ENCODE data around the gene RPTOR.
"Not testable (repeated sequence)": the region's sequence is repeated elsewhere in the genome, so short reads cannot be mapped to it uniquely, and the experiment has no call there.

The RPTOR gene

GRCh38 chr17:80861892-80862291 lies 317.3 kb downstream of the RPTOR start:
- H3K27ac ChIP-seq = peak overlapping the region; percentile 40
- DNase-seq (ENCODE audit: low read depth, low spot score) = peak; percentile 94

GRCh38 chr17:80862481-80862961 lies 317.9 kb downstream of the RPTOR start:
- peak overlapping the region; percentile 40 for H3K27ac ChIP-seq
- no peak for DNase-seq (ENCODE audit: low read depth, low spot score)

DNA sequence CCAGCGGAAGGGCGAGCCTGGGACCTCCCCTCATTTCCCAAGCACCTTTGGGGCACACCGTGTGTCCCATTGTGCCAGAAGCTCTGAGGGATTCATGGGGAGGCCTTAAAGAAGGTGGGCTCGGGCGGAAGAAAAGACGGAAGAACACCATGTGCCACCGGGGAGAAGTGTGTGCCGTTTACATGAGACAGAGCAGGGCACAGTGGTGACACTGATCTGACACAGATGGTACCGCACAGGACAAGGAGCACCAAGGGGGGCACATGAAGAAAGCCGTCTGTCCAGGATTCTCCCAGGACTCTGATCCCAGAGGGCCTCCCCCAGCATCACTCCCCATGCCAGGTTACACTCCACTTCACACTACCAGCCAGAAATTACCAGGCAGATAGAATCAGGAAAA lies 318.3 kb downstream of the RPTOR start:
- no peak overlapping the region for H3K27ac ChIP-seq

DNA sequence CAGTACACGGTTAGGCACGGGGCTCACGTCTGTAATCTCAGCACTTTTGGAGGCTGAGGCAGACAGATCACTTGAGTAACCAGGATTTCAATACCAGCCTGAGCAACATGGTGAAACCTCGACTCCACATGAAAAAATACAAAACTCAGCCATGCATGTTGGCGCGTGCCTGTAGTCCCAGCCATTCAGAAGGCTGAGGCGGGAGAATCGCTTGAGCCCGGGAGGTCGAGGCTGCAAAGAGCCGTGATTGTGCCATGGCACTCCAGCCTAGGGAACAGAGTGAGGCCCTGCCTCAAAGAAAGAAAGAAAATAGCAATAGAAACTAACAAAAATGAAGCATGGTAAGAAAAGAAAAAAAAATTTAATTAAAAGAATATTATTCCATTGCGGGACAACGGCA lies 319.0 kb downstream of the RPTOR start:
- no peak overlapping the region for H3K27ac ChIP-seq
- no peak for DNase-seq (ENCODE audit: low read depth, low spot score)

More for the DNA sequence above, 318.3 kb downstream of the RPTOR start:
- DNase-seq (ENCODE audit: low read depth, low spot score) = no peak

DNA sequence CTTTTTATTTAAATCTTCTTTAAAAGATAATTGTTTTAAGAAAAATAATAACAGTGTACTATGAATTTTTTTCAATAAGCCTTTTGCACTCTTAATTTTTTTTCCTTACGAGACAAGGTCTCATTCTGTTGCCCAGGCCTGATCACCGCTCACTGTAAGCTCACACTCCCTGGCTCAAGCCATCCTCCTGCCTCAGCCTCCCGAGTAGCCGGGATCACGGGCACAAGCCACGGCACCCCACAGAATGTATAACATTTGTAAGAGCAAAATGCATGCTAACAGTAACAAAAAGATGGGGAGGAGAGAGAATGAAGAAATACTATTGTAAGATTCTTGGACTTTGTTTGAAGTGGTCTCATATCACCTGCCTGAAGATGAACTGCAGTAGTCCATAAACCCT lies 320.1 kb downstream of the RPTOR start:
- DNase-seq (ENCODE audit: low read depth, low spot score) = no peak
- H3K27ac ChIP-seq = no peak overlapping the region

DNA sequence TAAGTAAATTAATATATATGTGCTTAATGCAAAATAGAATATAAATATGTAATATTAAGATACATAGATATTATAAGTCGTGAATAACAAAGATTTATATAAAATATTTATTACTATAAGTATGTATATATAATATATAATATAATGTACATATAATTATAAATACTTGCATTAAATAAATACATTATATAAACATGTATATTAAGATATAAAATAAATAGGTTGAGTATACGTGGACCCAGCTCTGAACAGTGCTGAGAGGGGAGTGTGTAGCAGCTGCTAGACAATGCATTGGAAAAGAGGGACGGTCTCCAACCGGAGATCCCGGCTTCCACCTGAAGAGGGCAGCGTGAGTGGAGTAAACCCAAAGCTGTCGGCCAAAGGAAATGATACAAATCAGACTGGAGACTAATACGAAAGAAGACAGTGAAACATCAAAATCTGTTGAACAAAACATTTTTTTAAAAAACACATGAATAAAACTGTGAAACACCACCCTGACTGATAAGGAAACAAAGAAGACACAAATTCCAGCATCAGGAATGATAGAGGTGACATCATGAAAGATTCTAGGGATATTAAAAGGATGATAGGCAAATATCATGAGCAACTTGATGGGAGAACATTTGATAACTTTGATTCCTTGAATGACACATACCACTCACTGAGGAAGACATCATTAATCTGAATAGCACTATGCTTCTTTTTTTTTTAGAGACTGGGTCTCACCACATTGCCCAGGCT lies 321.6 kb downstream of the RPTOR start:
- H3K27ac ChIP-seq = no peak overlapping the region
- no peak for DNase-seq (ENCODE audit: low read depth, low spot score)

- DNase-seq (ENCODE audit: low read depth, low spot score) = no peak
- no peak overlapping the region for H3K27ac ChIP-seq
Observed at GRCh38 chr17:80868022-80868609, 323.5 kb downstream of the RPTOR start.

DNA sequence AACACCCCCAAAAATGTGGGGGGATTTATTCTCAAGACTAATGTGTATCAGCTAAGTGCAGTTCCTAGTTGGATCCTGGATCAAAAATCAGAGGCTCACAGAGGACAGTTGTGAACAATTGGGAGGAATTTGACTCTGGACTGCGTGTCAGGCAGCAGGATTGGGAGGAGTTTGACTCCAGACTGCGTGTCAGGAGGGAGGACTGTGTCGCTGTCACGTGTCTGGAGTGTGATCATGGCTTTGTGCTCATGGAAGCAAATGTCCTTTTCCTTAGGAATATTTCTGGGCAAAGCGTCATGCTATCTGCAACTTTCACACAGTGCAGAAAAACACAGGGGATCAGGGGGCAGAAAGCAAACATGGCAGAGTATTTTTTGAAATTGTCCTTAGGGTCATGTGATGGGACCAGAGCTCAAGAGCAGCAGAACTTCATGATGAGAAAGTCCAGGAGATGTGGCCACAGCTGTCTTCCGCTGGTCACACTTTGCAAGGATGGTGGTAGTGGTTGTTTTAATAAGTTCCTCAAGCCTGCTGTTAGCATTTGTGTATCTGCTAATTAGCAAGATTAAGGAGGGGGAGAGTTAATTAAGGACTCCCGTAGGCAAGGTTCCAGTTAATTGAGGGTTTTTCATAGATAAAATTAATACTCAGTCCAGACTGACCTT lies 325.0 kb downstream of the RPTOR start:
- H3K27ac ChIP-seq = no peak overlapping the region
- no peak for DNase-seq (ENCODE audit: low read depth, low spot score)

- no peak for DNase-seq (ENCODE audit: low read depth, low spot score)
- H3K27ac ChIP-seq = no peak overlapping the region
Observed at GRCh38 chr17:80870401-80870800, 325.8 kb downstream of the RPTOR start.

GRCh38 chr17:80871341-80871740 lies 326.7 kb downstream of the RPTOR start:
- no peak for DNase-seq (ENCODE audit: low read depth, low spot score)
- H3K27ac ChIP-seq = no peak overlapping the region

- H3K27ac ChIP-seq = no peak overlapping the region
- DNase-seq (ENCODE audit: low read depth, low spot score) = no peak
Observed at GRCh38 chr17:80872001-80872500, 327.4 kb downstream of the RPTOR start.

GRCh38 chr17:80872501-80873306 lies 328.1 kb downstream of the RPTOR start:
- no peak for DNase-seq (ENCODE audit: low read depth, low spot score)
- H3K27ac ChIP-seq = no peak overlapping the region

- DNase-seq (ENCODE audit: low read depth, low spot score) = no peak
- H3K27ac ChIP-seq = no peak overlapping the region
Observed at GRCh38 chr17:80873307-80873951, 328.8 kb downstream of the RPTOR start.

GRCh38 chr17:80874866-80875445 lies 330.3 kb downstream of the RPTOR start:
- H3K27ac ChIP-seq = no peak overlapping the region
- no peak for DNase-seq (ENCODE audit: low read depth, low spot score)

- H3K27ac ChIP-seq; DNase-seq (ENCODE audit: low read depth, low spot score): not testable (repeated sequence)
Observed at GRCh38 chr17:80875480-80875995, 330.9 kb downstream of the RPTOR start.

GRCh38 chr17:80876456-80876949 lies 331.9 kb downstream of the RPTOR start:
- not testable (repeated sequence) for H3K27ac ChIP-seq; DNase-seq (ENCODE audit: low read depth, low spot score)

GRCh38 chr17:80876950-80877728 lies 332.5 kb downstream of the RPTOR start:
- DNase-seq (ENCODE audit: low read depth, low spot score) = no peak
- H3K27ac ChIP-seq = no peak overlapping the region

- DNase-seq (ENCODE audit: low read depth, low spot score) = no peak
- no peak overlapping the region for H3K27ac ChIP-seq
Observed at GRCh38 chr17:80877729-80878303, 333.2 kb downstream of the RPTOR start.
